Adipocyte (in vitro differentiated cells): Measurements from ENCODE around the gene PTPA.

Experiments
- DNase-seq: peaks from one replicate; pipeline ENCODE4 v3.0.0-alpha.2; 2015; ENCODE audit warnings: low read depth
- H3K27me3 ChIP-seq: replicated peaks from 2 replicates; pipeline ENCODE4 v1.7.0; 2013; ENCODE audit warnings: mild to moderate bottlenecking, low read length, moderate library complexity; ENCODE audit not compliant: control insufficient read depth, insufficient read depth
- H3K36me3 ChIP-seq: 2 replicates; pipeline ENCODE4 v1.7.0; 2013; ENCODE audit warnings: low read length, mild to moderate bottlenecking, moderate library complexity; ENCODE audit not compliant: control insufficient read depth, insufficient read depth, severe bottlenecking
- H3K4me1 ChIP-seq: 2 replicates; pipeline ENCODE4 v1.7.0; 2013; ENCODE audit warnings: mild to moderate bottlenecking, low read length, moderate library complexity; ENCODE audit not compliant: control insufficient read depth, insufficient read depth
- H3K4me3 ChIP-seq: 2 replicates; pipeline ENCODE4 v1.7.0; 2013; ENCODE audit warnings: mild to moderate bottlenecking, low read length, moderate library complexity
- H3K9ac ChIP-seq: 2 replicates; pipeline ENCODE4 v1.7.0; 2013; ENCODE audit warnings: mild to moderate bottlenecking, low read length, moderate library complexity
- H3K9me3 ChIP-seq: 2 replicates; pipeline ENCODE4 v1.7.0; 2013; ENCODE audit warnings: mild to moderate bottlenecking, low read length, moderate library complexity; ENCODE audit not compliant: control insufficient read depth

Gene PTPA

DNA sequence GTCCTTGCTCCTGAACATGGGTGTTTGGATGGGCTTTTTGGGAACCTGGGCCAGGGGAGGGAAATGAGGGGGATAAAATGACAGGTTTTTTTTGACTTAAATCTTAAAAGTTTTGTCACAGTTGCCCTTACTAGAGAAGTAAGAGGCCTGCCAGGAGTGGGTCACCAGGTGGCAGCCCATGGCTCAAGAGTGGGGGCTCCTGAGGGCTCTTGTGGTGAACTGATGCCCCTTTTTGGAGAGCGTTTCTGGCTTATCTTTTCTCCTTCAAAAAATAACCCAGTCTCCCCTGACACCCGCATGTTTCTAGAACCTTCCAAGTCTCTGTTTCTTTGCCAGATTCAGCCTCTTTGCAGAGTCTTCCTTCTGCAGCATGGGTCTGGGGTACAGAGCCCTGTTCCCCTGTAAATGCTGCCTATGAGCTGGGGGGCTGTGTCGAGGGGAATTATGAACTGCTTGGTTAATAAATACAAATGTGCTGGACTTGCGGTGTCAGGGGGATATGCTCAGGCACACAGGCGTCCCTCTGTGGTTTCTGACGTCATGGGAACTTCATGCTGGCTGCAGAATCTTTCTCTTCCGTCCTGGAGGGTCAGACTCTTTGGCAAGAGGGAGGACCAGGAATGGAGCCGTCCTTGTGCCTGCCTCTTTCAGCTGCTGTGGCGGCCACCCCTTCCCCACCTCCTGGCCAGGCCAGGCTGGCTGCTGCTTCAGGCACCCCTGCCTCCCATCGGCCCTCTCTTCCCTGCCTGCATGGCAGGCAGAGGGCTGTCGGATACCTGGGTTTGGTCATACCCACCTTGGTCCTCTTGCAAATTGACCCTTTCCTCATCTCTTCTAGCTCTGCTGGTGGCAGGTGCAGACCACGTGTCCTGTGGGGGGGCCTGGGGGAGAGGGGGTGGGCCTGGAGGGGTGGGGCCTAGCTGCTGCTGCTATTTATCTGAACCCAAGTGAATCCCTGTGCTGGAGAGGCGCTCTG lies 30.1 kb downstream of the PTPA start:
- Histone ChIP-seq H3K36me3 (peaks cover 12% of the 10 kb centered on the region), H3K27me3 (no peaks in the 10 kb centered on the region), H3K4me3 (peak overlapping the region; percentile 70), H3K9me3 (no peaks in the 10 kb centered on the region), H3K4me1 (peaks cover 77% of the 10 kb centered on the region), H3K9ac (peak overlapping the region; percentile 99)
- peak; percentile 91 for DNase-seq

DNA sequence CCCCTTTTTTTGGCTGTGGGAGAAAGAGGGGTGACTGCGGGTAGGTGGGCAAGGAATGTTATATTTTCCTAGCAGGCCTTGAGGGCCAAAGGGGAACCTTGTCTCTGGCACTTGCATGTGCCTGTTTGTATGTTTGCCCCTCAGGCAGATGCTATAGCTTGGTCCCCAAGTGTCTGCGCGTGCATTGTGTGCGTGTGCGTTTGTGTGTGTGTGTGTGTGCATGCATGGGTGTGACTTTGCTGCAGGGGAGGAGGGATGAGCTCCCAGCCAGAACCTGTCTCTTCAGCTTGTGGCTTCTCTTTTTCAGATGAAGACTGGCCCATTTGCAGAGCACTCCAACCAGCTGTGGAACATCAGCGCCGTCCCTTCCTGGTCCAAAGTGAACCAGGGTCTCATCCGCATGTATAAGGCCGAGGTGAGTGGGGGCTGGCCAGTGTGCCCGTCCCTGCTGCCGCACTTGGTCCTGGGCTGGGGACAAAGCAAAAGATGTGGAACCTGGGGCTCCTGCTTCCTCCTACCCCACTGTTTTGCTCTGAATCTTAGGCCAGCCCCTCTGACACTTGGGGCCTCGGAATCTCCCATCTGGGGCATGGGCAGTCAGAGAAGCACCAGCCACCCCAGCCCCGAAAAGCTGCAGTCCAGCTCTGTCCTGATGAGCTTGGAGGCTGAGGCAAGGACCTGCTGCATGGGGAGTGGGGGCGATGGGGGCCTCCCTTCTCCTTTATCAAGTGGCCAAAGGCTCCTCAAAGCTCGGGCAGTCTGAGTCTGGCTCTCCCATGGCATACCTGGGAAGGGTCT lies 31.1 kb downstream of the PTPA start:
- H3K9ac ChIP-seq = peak overlapping the region; percentile 99
- H3K4me1 ChIP-seq = peaks cover 85% of the 10 kb centered on the region
- no peaks in the 10 kb centered on the region for H3K27me3 ChIP-seq
- H3K36me3 ChIP-seq = peaks cover 12% of the 10 kb centered on the region
- DNase-seq = no peak
- no peaks in the 10 kb centered on the region for H3K9me3 ChIP-seq
- no peak overlapping the region for H3K4me3 ChIP-seq

DNA sequence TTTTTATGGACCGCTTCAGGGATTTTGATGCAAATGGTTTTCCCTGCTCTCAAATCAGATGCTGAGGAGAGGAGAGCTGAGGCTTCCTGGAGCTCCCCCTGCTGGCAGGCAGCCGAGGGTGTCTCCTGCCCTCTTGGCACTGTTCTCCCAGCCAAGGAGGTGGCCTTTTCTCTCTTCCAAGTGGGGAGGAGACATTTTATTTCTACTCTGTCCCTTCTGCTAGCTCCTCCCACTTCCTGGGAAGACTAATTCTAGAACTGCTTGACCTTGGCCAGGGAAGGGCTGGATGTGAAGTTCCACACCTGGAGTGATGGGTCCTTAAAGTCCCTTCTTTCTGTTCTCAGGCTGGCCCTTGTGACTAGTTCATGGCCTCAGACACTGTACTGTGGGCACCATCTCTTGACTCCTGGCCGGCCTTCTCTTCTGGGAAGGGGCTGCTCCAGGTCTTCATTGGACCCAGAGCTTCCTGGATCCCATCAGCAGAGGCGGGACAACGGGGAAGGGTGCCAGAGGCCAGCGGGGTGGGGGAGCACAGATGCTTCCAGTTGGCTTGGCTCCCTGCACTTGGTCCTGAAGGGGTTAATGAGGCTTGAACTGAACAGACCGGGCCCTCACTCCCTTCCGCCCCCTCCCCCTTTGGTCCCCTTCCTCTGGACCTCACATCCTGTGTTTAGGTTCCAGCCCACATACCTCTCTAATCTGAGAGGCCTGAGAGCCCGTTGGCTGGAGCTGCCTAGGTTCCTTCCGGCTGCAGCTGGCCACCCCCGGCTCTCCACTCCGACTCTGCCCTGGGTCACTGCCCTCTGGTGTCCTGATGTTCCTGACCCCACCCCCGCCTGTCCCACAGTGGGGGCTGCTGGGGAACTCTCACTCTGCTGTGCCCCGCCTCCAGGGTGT lies 32.1 kb downstream of the PTPA start:
- peaks cover 79% of the 10 kb centered on the region for H3K4me1 ChIP-seq
- H3K36me3 ChIP-seq = peaks cover 12% of the 10 kb centered on the region
- peak; percentile 93 for DNase-seq
- H3K9ac ChIP-seq = peak overlapping the region; percentile 99
- no peaks in the 10 kb centered on the region for H3K27me3 ChIP-seq
- no peaks in the 10 kb centered on the region for H3K9me3 ChIP-seq
- H3K4me3 ChIP-seq = peak overlapping the region; percentile 52

DNA sequence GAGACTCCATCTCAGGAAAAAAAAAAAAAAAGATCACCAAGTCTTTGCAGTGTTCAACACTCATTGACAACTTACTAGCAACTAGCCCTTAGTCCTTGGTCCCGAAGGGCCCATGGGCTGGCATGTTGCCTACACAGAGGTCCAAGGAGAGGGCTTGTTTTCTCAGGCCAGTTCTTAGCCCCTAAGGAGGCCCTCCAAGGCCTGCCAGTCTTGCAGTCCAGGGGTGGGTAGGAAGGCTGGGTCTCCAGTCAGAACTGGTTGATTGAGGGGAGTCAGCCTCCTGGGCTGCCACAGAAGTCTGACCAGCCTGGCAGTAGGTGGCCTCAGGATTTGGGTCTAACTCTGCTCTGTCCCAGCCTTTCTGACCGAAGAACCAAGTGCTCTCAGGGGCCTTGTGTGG lies 34.1 kb downstream of the PTPA start:
- DNase-seq = no peak
- Histone ChIP-seq H3K4me1 (peaks cover 63% of the 10 kb centered on the region), H3K4me3 (peak overlapping the region; percentile 15)

DNA sequence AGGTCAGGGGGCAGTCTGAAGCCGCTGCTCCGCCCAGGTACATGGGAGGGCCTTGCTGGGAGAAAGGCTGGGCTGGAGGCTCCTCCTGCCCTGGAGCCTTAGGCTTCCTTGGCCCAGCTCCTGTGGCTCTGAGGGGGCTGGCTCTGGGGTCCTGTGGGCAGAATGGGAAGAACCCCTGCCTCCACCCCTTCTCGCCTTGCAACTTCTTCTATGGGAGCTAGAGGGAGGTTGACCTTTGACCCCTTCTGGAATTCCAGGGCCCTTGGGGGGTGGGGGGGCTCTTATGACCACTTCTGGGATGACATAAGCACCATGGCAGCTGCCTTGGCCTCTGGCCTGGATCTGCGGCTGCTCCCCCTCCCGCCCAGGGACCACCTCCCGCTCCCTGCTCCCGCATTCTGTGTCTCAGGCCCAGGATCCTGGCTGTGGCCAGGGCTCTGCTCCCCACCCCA lies 34.7 kb downstream of the PTPA start:
- H3K4me3 ChIP-seq = peak overlapping the region; percentile 15
- DNase-seq = peak; percentile 69
- H3K36me3 ChIP-seq = peaks cover 15% of the 10 kb centered on the region
- peaks cover 59% of the 10 kb centered on the region for H3K4me1 ChIP-seq
- H3K9ac ChIP-seq = peak overlapping the region; percentile 85
- H3K9me3 ChIP-seq = no peaks in the 10 kb centered on the region
- no peaks in the 10 kb centered on the region for H3K27me3 ChIP-seq

More for the DNA sequence above, 34.1 kb downstream of the PTPA start:
- no peaks in the 10 kb centered on the region for H3K9me3 ChIP-seq
- no peaks in the 10 kb centered on the region for H3K27me3 ChIP-seq
- H3K36me3 ChIP-seq = peaks cover 15% of the 10 kb centered on the region
- H3K9ac ChIP-seq = peak overlapping the region; percentile 85

DNA sequence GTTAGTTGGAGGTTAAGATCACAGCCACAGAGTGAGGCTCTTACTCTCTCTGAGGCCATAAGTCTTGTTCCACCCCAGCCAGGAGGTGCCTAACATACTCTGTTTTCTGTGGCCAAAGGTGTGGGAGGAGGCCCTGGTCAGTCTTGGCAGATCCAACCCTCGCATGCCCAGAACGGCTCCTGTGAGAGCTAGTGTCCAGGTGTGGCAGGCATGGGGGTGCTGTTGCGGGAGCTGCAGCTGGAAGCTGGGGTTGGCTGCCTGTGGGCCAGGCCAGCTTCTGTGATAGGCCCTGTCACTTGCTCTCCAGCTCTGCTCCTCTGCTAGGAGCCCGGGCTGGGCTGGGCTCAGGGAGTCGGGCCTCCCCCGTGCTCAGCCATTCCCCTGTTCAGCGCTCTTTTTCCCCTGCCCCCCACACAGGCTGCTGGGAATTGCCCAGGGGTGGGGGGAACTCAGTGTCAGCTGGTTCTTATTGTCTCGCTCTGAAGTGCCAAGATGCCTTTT lies 35.3 kb downstream of the PTPA start:
- Histone ChIP-seq H3K9me3 (no peaks in the 10 kb centered on the region), H3K4me1 (peaks cover 52% of the 10 kb centered on the region), H3K36me3 (peaks cover 15% of the 10 kb centered on the region)

DNA sequence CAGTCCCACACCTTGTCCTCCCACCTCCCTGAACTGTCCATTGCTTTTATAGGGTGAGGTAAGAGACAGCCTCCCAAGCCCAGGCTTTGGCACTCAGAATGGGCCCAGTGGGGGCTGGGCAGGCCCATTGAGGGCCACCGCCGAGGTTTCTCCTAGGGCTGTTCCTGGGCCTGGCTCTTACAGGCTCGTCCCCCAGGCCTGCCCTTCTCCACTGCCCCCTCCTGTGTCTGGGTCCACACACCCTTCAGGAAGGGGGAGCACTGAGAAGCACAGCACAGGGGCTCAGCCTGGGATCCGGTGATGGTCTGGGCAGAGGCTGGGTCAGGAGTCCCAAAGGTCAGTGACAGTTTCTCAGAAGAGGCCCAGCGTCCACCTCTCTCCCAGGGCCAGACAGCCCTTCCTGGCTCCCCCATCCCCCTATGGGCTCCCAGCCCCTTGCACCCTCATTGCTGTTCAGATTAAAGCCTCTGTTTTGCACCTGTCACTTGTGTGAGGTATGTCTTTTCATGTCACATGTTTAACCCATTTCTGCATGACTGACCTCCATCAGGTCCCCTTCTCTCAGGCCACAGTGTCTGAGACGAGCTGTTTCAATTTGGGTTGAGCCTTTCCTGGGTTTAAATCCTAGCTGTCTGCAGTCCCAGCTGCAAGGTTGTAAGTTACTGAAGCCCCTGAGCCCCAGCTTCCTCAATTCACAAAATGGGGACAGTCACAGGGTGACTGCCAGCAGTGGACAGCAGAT lies 37.4 kb downstream of the PTPA start:
- H3K9ac ChIP-seq = no peak overlapping the region
- no peak for DNase-seq
- H3K4me1 ChIP-seq = peaks cover 32% of the 10 kb centered on the region
- no peak overlapping the region for H3K4me3 ChIP-seq
- H3K9me3 ChIP-seq = no peaks in the 10 kb centered on the region
- H3K36me3 ChIP-seq = peaks cover 9% of the 10 kb centered on the region
- H3K27me3 ChIP-seq = no peaks in the 10 kb centered on the region

More for the DNA sequence above, 35.3 kb downstream of the PTPA start:
- DNase-seq = no peak
- H3K27me3 ChIP-seq = no peaks in the 10 kb centered on the region
- peak overlapping the region; percentile 85 for H3K9ac ChIP-seq
- H3K4me3 ChIP-seq = peak overlapping the region; percentile 15

DNA sequence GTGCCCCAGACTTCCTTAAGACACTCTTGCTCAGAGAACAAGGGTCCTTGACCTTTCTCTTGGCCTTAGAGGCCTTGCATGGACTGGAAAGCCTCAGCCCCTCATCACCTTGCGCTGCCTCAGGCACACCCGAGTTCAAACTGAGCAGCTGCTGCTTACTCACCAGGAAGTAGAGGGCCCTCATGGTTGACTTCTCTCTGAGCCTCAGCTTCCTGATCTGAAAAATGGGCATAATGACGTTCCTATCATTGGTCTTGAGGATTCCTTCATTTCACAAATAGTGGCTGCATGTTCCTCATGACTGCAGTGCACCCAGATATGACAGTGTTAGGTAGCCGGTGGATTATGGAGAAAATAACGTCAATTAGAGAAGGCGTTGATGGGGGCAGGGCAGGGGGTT lies 38.2 kb downstream of the PTPA start:
- H3K4me3 ChIP-seq = no peak overlapping the region
- H3K4me1 ChIP-seq = peaks cover 27% of the 10 kb centered on the region
- H3K27me3 ChIP-seq = no peaks in the 10 kb centered on the region
- no peak overlapping the region for H3K9ac ChIP-seq
- no peaks in the 10 kb centered on the region for H3K9me3 ChIP-seq
- H3K36me3 ChIP-seq = peaks cover 4% of the 10 kb centered on the region
- no peak for DNase-seq

DNA sequence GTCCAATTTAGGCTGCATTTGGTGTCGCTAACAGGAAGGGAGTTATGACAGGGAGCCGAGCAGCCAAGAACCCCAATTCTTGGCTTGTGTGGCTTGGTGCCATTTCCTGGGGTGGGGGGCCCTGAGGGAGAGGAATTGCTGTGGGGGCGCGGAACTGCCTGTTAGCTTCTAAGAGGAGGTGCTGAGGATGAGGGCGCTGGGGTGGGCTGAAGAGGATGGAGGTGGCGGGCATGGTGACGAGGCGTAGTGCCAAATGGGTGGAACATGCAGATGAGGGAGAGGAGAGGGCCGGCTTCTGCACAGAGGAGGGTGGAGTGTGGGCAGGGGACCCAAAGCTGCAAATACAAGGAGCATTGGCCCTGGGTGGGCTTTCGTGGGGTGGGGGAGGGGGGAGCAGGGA lies 38.9 kb downstream of the PTPA start:
- no peak for DNase-seq
- Histone ChIP-seq H3K9ac (no peak overlapping the region), H3K4me3 (no peak overlapping the region), H3K4me1 (peaks cover 24% of the 10 kb centered on the region), H3K27me3 (no peaks in the 10 kb centered on the region), H3K36me3 (peaks cover 4% of the 10 kb centered on the region), H3K9me3 (no peaks in the 10 kb centered on the region)

DNA sequence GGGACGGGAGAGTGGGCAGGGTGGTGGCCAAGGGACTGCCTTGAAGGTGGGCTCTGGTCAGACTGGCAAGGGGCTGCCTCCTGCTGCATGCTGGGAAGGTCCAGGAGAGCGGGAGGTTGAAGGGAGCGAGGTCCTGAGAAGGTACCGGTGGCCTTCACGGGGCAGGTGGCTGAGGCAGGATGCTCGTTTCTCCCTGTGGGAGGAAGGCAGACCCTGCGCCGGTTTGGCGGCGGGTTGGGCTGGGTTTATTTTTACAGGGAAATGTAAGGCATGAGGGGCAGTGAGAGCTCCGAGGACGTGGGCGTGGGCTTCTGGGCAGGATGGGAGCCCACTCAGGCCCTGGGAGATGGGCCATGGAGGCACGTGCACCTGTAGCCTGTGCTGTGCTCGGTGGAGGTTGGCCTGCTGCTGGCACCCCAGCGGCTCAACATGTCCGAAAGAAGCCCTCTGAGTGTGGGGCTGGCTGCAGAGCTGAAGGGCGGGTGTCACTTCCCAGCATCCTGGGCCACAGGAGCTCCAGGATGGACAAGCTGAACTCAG lies 39.5 kb downstream of the PTPA start:
- Histone ChIP-seq H3K4me1 (peaks cover 18% of the 10 kb centered on the region), H3K27me3 (no peaks in the 10 kb centered on the region), H3K9ac (no peak overlapping the region), H3K4me3 (no peak overlapping the region), H3K9me3 (no peaks in the 10 kb centered on the region), H3K36me3 (peaks cover 4% of the 10 kb centered on the region)
- DNase-seq = no peak
